Chondrocyte (in vitro differentiated cells): ENCODE measurements around the gene ZBTB46. TPM values are rescaled to one million over a fixed set of nuclear protein-coding genes. Genes with fewer than 3 reads are reported as not detected.

Experiments
- DNase-seq: peaks from one replicate; pipeline ENCODE4 v3.0.0; 2021; ENCODE audit warnings: mixed read lengths, low spot score
- H3K27ac Mint-ChIP-seq: one replicate; pipeline ENCODE4 v1.8.0; 2021; ENCODE audit warnings: mild to moderate bottlenecking, moderate library complexity, mixed read lengths; ENCODE audit not compliant: unreplicated experiment
- H3K27me3 Mint-ChIP-seq: 2 replicates; pipeline ENCODE4 v1.8.0; 2021; ENCODE audit warnings: low read depth, mixed read lengths
- H3K36me3 Mint-ChIP-seq: 2 replicates; pipeline ENCODE4 v1.8.0; 2021; ENCODE audit warnings: low read depth, mixed read lengths
- H3K4me1 Mint-ChIP-seq: 2 replicates; pipeline ENCODE4 v1.8.0; 2021; ENCODE audit warnings: low read depth, mild to moderate bottlenecking, mixed read lengths
- H3K4me3 Mint-ChIP-seq: one replicate; pipeline ENCODE4 v1.8.0; 2021; ENCODE audit warnings: mild to moderate bottlenecking, moderate library complexity, mixed read lengths; ENCODE audit not compliant: unreplicated experiment
- H3K9me3 Mint-ChIP-seq: 2 replicates; pipeline ENCODE4 v1.8.0; 2021; ENCODE audit warnings: low read depth, mixed read lengths
- total RNA-seq: library from RNA; stranded (reverse); gene quantifications from 3 replicates; pipeline ENCODE4 v1.2.1, GENCODE V29; 2021
- TF ChIP-seq, protein P1 (sequence below): fragments of 200-600 bp; sonication (generic); IDR thresholded peaks from 2 replicates; pipeline ENCODE4 v1.5.0; 2021; ENCODE audit warnings: antibody characterized with exemption, mild to moderate bottlenecking, moderate library complexity

Gene ZBTB46
- total RNA-seq, 1 donor from 2014 or later, result 6.0 TPM

DNA sequence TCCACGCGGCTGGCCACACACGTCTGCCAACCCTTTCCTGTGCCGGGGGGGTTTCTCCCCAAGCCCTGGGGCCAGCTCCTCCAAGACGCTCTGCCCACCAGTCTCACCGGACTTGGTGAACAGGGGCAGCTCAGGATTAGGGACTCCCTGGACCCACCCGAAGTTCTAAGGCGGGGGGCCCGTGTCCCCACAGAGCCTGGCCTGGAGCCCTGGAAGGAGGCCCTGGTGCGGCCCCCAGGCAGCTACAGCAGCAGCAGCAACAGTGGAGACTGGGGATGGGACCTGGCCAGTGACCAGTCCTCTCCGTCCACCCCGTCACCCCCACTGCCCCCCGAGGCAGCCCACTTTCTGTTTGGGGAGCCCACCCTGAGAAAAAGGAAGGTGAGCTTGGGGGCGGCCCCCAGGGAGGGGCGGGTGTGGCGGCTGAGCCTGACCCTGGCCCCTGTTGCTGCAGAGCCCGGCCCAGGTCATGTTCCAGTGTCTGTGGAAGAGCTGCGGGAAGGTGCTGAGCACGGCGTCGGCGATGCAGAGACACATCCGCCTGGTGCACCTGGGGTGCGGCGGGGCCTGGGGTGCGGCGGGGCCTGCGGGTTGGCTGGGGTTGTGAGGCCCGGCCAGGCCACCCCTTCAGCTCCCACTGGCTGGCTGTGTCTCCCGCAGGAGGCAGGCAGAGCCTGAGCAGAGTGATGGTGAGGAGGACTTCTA, 89.2 kb downstream of the ZBTB46 start:
- H3K4me3 Mint-ChIP-seq, result peak overlapping the region; percentile 69
- peaks cover 3% of the 10 kb centered on the region for H3K36me3 Mint-ChIP-seq
- H3K9me3 Mint-ChIP-seq, result no peaks in the 10 kb centered on the region
- H3K27me3 Mint-ChIP-seq, result no peaks in the 10 kb centered on the region
- peak; percentile 89 for DNase-seq
- TF ChIP-seq, protein P1, sequence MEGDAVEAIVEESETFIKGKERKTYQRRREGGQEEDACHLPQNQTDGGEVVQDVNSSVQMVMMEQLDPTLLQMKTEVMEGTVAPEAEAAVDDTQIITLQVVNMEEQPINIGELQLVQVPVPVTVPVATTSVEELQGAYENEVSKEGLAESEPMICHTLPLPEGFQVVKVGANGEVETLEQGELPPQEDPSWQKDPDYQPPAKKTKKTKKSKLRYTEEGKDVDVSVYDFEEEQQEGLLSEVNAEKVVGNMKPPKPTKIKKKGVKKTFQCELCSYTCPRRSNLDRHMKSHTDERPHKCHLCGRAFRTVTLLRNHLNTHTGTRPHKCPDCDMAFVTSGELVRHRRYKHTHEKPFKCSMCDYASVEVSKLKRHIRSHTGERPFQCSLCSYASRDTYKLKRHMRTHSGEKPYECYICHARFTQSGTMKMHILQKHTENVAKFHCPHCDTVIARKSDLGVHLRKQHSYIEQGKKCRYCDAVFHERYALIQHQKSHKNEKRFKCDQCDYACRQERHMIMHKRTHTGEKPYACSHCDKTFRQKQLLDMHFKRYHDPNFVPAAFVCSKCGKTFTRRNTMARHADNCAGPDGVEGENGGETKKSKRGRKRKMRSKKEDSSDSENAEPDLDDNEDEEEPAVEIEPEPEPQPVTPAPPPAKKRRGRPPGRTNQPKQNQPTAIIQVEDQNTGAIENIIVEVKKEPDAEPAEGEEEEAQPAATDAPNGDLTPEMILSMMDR, result no peak
- H3K27ac Mint-ChIP-seq, result no peak overlapping the region
- no peaks in the 10 kb centered on the region for H3K4me1 Mint-ChIP-seq

DNA sequence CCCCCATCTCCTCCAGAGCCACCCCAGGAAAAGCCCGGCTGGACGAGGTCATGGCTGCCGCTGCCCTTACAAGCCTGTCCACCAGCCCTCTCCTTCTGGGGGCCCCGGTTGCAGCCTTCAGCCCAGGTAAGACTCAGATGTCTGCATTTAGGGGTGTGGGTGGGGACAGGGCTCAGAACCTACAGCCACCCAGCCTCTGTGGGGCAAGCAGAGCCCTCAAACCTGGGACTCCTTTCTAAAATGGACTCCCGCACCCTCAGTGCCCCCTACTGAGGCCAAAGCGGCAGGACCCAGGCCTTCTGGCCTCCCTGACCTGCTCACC, 89.7 kb downstream of the ZBTB46 start:
- TF ChIP-seq, protein P1, result no peak

DNA sequence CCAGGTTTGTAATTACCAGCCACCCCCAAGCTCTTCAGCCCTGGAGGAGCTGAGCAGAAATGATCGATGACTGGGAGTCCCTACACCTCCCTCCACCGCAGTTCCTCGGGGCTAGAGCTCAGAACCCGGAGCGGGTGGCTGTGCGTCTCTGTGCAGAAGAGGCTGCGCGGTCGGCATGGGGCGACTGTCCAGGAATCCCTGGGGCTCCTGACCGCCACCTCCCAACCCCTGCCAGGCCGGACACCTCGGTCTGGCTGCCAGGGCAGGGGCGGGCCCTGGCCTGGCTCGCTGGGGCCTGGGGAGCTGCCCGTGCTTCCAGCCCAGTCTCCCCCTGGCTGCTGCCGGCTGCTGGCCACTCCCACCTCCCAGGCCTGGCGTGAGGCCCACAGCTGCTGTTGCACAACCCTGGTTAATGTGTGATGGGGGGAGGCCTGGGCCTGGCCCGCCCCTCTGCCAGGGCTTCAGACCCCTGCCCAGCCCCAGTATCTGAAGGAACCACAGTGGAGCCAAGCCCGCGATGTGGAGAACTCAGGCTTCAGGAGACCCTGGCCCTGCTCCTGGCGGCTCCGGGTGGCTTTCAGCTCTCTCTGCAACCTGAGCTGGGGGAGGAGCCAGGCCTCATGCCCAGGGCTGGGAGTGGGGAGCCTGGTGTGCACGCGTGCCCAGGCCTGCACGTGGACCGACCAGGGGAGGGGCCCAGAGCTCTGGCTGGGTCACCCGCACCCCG, 90.3 kb downstream of the ZBTB46 start:
- TF ChIP-seq, protein P1, result peak; percentile 59
- peaks cover 3% of the 10 kb centered on the region for H3K36me3 Mint-ChIP-seq
- peaks cover 3% of the 10 kb centered on the region for H3K4me1 Mint-ChIP-seq
- no peaks in the 10 kb centered on the region for H3K9me3 Mint-ChIP-seq
- H3K4me3 Mint-ChIP-seq, result peak overlapping the region; percentile 69
- H3K27ac Mint-ChIP-seq, result peak overlapping the region; percentile 8
- peak; percentile 94 for DNase-seq
- H3K27me3 Mint-ChIP-seq, result no peaks in the 10 kb centered on the region

More for the DNA sequence above, 89.7 kb downstream of the ZBTB46 start:
- no peaks in the 10 kb centered on the region for H3K4me1 Mint-ChIP-seq
- H3K36me3 Mint-ChIP-seq, result peaks cover 3% of the 10 kb centered on the region
- no peak for DNase-seq
- H3K27ac Mint-ChIP-seq, result no peak overlapping the region
- peak overlapping the region; percentile 69 for H3K4me3 Mint-ChIP-seq
- H3K9me3 Mint-ChIP-seq, result no peaks in the 10 kb centered on the region
- H3K27me3 Mint-ChIP-seq, result no peaks in the 10 kb centered on the region

DNA sequence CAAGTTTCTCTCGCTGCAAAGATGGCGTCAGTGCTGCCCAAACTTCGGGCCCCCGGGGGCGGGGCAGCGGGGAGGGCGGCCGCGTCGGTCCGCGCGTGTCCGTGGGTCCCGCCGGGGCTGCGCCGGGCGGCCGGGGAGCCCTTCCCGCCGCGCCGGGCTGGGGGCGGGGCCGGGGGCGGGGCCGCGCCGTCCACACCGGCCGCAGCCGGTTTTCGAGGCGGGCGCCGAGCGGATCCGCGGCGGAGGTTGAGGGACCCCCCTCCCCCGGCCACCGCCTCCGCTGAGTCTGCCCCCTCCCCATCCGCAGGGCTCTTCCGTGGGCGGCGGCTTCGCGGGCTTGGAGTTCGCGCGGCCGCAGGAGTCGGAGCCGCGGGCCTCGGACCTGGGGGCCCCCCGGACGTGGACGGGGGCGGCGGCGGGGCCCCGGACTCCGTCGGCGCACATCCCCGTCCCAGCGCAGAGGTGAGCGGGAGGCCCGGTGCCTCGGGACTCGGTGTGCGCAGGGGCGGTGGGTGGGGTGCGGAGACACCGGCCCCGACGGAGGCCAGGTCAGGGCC, 90.9 kb downstream of the ZBTB46 start:
- Mint-ChIP-seq H3K9me3 (no peaks in the 10 kb centered on the region), H3K27me3 (no peaks in the 10 kb centered on the region), H3K27ac (peak overlapping the region; percentile 8), H3K4me3 (peak overlapping the region; percentile 69), H3K36me3 (peaks cover 3% of the 10 kb centered on the region), H3K4me1 (peaks cover 3% of the 10 kb centered on the region)
- TF ChIP-seq, protein P1, result no peak
- DNase-seq, result peak; percentile 60
